ENCODE measurements around the gene MSMP.

MSMP gene

GRCh38 chr9:35727676-35728040, 26.4 kb downstream of the MSMP start:
- Histone ChIP-seq H3K36me3 (ENCODE audit: insufficient read depth, low read length) (peaks cover 23% of the 10 kb centered on the region), H3K9ac (ENCODE audit: insufficient read length) (no peak overlapping the region), H3K9me3 (ENCODE audit: low read depth, low read length) (no peaks in the 10 kb centered on the region), H3K4me3 (no peak overlapping the region), H3K27ac (no peak overlapping the region)
- TF ChIP-seq FOXP2 (optimal IDR thresholded peaks at IDR 0.05; ENCODE audit: control extremely low read depth, extremely low read length, insufficient read depth) (no peak), EZH2 (IDR thresholded peaks at IDR 0.05) (no peak), POLR2AphosphoS5 (IDR thresholded peaks at IDR 0.05; ENCODE audit: borderline replicate concordance, low read depth, low read length) (no peak)
- DNase-seq (ENCODE audit: low read depth, low spot score) = no peak

- DNase-seq (ENCODE audit: low read depth, low spot score) = no peak
- Histone ChIP-seq H3K36me3 (ENCODE audit: insufficient read depth, low read length) (peaks cover 30% of the 10 kb centered on the region), H3K9ac (ENCODE audit: insufficient read length) (no peak overlapping the region), H3K9me3 (ENCODE audit: low read depth, low read length) (no peaks in the 10 kb centered on the region), H3K27ac (no peak overlapping the region), H3K4me3 (no peak overlapping the region)
- TF ChIP-seq FOXP2 (optimal IDR thresholded peaks at IDR 0.05; ENCODE audit: control extremely low read depth, extremely low read length, insufficient read depth) (no peak), EZH2 (IDR thresholded peaks at IDR 0.05) (no peak), POLR2AphosphoS5 (IDR thresholded peaks at IDR 0.05; ENCODE audit: borderline replicate concordance, low read depth, low read length) (no peak)
Measured at GRCh38 chr9:35726931-35727330, 27.1 kb downstream of the MSMP start.

- peaks cover 46% of the 10 kb centered on the region for H3K36me3 ChIP-seq (ENCODE audit: insufficient read depth, low read length)
- no peaks in the 10 kb centered on the region for H3K9me3 ChIP-seq (ENCODE audit: low read depth, low read length)
- H3K4me3 ChIP-seq = no peak overlapping the region
- DNase-seq (ENCODE audit: low read depth, low spot score) = no peak
- TF ChIP-seq EZH2 (IDR thresholded peaks at IDR 0.05) = no peak
- no peak for TF ChIP-seq FOXP2 (optimal IDR thresholded peaks at IDR 0.05; ENCODE audit: control extremely low read depth, extremely low read length, insufficient read depth)
- TF ChIP-seq POLR2AphosphoS5 (IDR thresholded peaks at IDR 0.05; ENCODE audit: borderline replicate concordance, low read depth, low read length) = no peak
- no peak overlapping the region for H3K27ac ChIP-seq
- H3K9ac ChIP-seq (ENCODE audit: insufficient read length) = no peak overlapping the region
Measured at GRCh38 chr9:35725362-35725761, 28.7 kb downstream of the MSMP start.

- no peak for TF ChIP-seq FOXP2 (optimal IDR thresholded peaks at IDR 0.05; ENCODE audit: control extremely low read depth, extremely low read length, insufficient read depth)
- no peak for TF ChIP-seq POLR2AphosphoS5 (IDR thresholded peaks at IDR 0.05; ENCODE audit: borderline replicate concordance, low read depth, low read length)
- no peak for TF ChIP-seq EZH2 (IDR thresholded peaks at IDR 0.05)
- Histone ChIP-seq H3K36me3 (ENCODE audit: insufficient read depth, low read length) (peaks cover 61% of the 10 kb centered on the region), H3K9ac (ENCODE audit: insufficient read length) (no peak overlapping the region), H3K27ac (no peak overlapping the region), H3K4me3 (no peak overlapping the region), H3K9me3 (ENCODE audit: low read depth, low read length) (no peaks in the 10 kb centered on the region)
- DNase-seq (ENCODE audit: low read depth, low spot score) = no peak
Measured at GRCh38 chr9:35723908-35724307, 30.2 kb downstream of the MSMP start.

GRCh38 chr9:35723426-35723825, 30.6 kb downstream of the MSMP start:
- no peaks in the 10 kb centered on the region for H3K9me3 ChIP-seq (ENCODE audit: low read depth, low read length)
- H3K9ac ChIP-seq (ENCODE audit: insufficient read length) = no peak overlapping the region
- TF ChIP-seq EZH2 (IDR thresholded peaks at IDR 0.05) (no peak), POLR2AphosphoS5 (IDR thresholded peaks at IDR 0.05; ENCODE audit: borderline replicate concordance, low read depth, low read length) (no peak), FOXP2 (optimal IDR thresholded peaks at IDR 0.05; ENCODE audit: control extremely low read depth, extremely low read length, insufficient read depth) (no peak)
- H3K4me3 ChIP-seq = no peak overlapping the region
- no peak overlapping the region for H3K27ac ChIP-seq
- DNase-seq (ENCODE audit: low read depth, low spot score) = no peak
- peaks cover 66% of the 10 kb centered on the region for H3K36me3 ChIP-seq (ENCODE audit: insufficient read depth, low read length)

GRCh38 chr9:35719546-35719945, 34.5 kb downstream of the MSMP start:
- Histone ChIP-seq H3K27ac (no peak overlapping the region), H3K36me3 (ENCODE audit: insufficient read depth, low read length) (peaks cover 95% of the 10 kb centered on the region), H3K9ac (ENCODE audit: insufficient read length) (no peak overlapping the region), H3K4me3 (no peak overlapping the region), H3K9me3 (ENCODE audit: low read depth, low read length) (no peaks in the 10 kb centered on the region)
- DNase-seq (ENCODE audit: low read depth, low spot score) = no peak
- TF ChIP-seq POLR2AphosphoS5 (IDR thresholded peaks at IDR 0.05; ENCODE audit: borderline replicate concordance, low read depth, low read length) (no peak), FOXP2 (optimal IDR thresholded peaks at IDR 0.05; ENCODE audit: control extremely low read depth, extremely low read length, insufficient read depth) (no peak), EZH2 (IDR thresholded peaks at IDR 0.05) (no peak)

GRCh38 chr9:35718721-35719511, 35.2 kb downstream of the MSMP start:
- DNase-seq (ENCODE audit: low read depth, low spot score) = no peak
- H3K4me3 ChIP-seq = no peak overlapping the region
- peaks cover 95% of the 10 kb centered on the region for H3K36me3 ChIP-seq (ENCODE audit: insufficient read depth, low read length)
- no peaks in the 10 kb centered on the region for H3K9me3 ChIP-seq (ENCODE audit: low read depth, low read length)
- H3K9ac ChIP-seq (ENCODE audit: insufficient read length) = no peak overlapping the region
- no peak overlapping the region for H3K27ac ChIP-seq
- no peak for TF ChIP-seq EZH2 (IDR thresholded peaks at IDR 0.05)
- TF ChIP-seq POLR2AphosphoS5 (IDR thresholded peaks at IDR 0.05; ENCODE audit: borderline replicate concordance, low read depth, low read length) = no peak
- no peak for TF ChIP-seq FOXP2 (optimal IDR thresholded peaks at IDR 0.05; ENCODE audit: control extremely low read depth, extremely low read length, insufficient read depth)

GRCh38 chr9:35717132-35717870, 36.8 kb downstream of the MSMP start:
- H3K4me3 ChIP-seq = no peak overlapping the region
- TF ChIP-seq FOXP2 (optimal IDR thresholded peaks at IDR 0.05; ENCODE audit: control extremely low read depth, extremely low read length, insufficient read depth) (no peak), EZH2 (IDR thresholded peaks at IDR 0.05) (no peak), POLR2AphosphoS5 (IDR thresholded peaks at IDR 0.05; ENCODE audit: borderline replicate concordance, low read depth, low read length) (no peak)
- no peak overlapping the region for H3K27ac ChIP-seq
- H3K9me3 ChIP-seq (ENCODE audit: low read depth, low read length) = no peaks in the 10 kb centered on the region
- no peak for DNase-seq (ENCODE audit: low read depth, low spot score)
- peaks cover 92% of the 10 kb centered on the region for H3K36me3 ChIP-seq (ENCODE audit: insufficient read depth, low read length)
- H3K9ac ChIP-seq (ENCODE audit: insufficient read length) = no peak overlapping the region

Data from SK-N-MC (cell line).